Effector CD4-positive, alpha-beta T cell (primary cell): ENCODE results near the gene STXBP1.
"Not testable (repeated sequence)": the region's sequence is repeated elsewhere in the genome, so short reads cannot be mapped to it uniquely, and the experiment has no call there.

Source experiments
- DNase-seq: peaks from one replicate; pipeline ENCODE4 v3.0.0-alpha.2; 2020
- total RNA-seq: gene quantifications from one replicate; lab custom pipeline; 2026; lab: John Stamatoyannopoulos, UW

Gene STXBP1
- 1.7 reads per million for total RNA-seq

DNA sequence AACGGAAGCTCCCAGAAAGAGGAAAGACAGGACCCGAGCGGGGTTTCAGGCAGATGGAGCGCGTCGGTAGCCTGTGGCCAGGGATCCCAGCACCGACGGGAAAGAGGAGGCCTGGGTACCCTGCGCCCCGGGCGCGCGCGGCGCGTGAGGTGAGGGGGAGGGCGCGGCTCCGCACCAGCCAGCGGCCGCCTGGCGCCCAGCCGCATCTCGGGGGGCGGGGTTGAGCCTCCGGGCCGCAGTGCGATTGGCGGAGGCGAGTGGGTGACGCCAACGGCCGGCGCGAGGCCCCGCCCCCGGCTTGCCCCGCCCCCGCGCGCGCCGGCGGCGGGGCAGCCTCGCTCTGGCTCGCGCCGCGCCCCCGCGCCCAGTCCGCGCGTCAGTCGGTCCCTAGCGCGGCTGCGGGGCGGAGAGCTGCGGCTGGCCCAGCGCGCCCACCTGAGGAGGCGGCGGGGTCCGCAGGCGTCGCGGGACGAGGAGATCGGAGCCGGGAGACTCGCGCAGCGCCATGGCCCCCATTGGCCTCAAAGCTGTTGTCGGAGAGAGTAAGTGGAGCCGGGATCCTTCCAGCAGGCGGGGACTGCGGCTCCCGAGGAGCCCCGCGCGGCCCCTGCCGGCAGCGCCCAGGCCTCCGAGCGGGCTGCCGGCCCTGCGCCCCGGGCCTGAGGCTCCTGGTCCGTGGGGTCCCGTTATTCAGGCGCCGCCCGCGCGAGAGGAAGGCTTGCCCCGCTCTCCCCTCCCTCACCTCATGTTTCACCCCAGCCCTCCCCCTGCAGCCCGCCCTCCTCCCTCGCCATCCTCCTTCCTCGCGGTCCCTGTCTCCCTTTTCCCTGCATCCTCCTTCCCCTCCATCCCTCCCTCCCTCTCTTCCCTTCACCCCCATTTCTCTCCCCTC is at the start of gene STXBP1:
STXBP1 (plus strand) TSS at position 379 of the 892 bp plus-strand sequence; CDS start at position 506, 127 bp downstream.
- DNase-seq, result peak; percentile 75

DNA sequence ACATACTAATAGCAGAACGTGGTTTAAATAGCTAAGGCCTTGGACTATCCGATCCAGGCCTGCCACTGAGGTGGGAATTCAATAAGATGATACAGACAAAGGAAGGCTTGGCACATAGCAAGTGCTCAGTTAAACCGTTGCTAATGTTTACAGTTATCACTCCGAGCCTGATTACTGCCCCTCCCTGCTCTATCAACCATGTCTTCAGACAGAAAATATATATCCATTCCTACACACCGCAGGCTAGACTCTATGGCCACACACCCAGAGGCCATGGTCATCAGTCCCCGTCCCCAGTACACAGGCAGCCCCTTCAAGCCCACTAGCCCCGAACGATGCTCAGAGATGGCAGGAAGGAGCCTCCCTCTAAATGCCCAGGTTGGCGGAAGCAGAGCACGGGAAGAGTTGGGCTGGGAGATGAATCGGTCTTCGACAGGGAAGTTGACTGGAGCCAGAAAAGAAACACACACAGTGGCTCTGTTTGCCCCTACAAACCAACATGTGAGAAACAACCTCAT is 49.7 kb upstream of the STXBP1 start:
- DNase-seq, result no peak

DNA sequence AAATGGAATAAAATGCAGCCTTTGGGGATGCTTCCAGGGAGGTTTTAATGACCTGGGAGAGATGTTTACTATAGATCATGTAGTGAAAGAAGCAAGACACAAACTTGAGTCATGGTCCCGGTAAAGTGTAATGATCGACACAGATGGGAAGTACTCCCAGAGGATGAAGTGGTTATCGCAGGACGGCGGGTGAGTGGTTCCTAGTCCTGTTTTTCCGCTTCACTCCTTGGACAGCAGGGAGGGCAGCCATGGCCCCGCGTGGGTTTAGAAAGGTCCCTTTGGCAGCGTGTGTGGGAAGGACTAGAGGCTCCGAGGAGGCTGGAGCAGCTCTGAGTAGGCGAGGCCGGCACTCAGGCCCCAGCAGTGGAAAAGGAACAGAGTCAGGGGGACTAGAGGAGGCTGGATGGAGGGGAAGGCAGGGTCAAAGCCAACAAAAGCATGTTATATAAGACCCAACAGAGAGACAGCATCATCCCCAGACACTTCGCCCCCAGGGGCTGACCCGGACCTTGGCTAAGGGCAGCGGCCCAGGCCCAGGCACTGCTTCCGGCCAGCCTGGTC is 49.2 kb upstream of the STXBP1 start:
- no peak for DNase-seq

DNA sequence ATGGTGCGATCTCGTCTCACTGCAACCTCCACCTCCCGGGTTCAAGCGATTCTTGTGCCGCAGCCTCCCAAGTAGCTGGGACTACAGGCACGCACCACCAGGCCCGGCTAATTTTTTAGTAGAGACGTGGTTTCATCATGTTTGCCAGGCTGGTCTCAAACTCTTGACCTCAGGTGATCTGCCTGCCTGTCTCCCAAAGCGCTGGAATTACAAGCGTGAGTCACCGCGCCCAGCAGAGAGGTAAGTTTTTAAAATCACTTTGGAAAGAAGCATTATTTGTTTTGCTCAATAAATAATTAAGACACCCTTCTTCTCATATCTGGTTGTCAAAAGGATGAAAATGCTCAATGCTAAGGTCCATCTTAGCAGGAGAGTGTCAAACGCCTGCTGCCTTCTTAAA is 48.5 kb upstream of the STXBP1 start:
- no peak for DNase-seq

DNA sequence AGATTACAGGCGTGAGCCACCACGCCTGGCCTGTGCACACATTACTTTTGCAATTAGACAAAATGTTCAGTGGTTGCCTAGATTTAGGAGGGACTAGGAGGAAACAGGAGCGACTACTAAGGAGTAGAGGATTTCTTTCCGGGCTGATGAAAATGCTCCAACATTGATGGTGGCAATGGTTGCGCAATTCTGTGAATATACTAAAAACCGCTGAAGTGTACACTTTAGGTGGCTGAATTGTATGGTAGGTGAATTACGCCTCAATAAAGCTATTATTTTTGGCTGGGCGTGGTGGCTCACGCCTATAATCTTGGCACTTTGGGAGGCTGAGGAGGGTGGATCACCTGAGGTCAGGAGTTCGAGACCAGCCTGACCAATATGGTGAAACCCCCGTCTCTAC is 46.8 kb upstream of the STXBP1 start:
- no peak for DNase-seq

DNA sequence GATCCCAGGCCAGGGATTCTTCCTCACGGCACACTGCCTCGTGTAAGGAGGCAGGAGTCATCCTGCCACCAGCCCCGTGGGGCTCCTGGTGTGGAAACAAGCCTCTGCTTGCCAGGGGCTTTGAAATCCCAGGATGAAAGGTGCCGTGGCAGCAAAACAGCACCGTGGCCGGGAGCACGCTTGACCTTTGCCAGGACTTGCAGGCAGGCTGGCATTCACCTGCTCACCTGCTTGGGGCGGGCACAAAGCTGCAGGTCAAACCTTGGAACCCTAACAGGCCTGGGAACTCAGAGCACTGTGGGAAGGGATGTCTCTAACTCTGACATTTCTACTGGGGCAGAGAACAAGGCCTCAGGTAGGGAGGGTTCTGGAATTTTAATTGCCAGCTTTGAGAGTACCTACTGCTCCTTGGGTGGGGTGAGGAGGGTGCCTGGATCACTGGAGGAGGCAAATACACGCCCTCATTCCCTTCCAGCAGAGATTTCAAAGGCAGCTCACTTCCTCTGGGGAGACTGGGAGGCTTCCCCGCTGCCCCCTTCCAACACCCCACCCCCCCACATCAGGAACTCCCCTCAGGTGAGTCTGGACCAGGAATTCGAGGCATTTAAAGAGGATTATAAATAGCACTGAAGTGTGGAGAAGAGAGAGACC is 45.6 kb upstream of the STXBP1 start:
- no peak for DNase-seq

DNA sequence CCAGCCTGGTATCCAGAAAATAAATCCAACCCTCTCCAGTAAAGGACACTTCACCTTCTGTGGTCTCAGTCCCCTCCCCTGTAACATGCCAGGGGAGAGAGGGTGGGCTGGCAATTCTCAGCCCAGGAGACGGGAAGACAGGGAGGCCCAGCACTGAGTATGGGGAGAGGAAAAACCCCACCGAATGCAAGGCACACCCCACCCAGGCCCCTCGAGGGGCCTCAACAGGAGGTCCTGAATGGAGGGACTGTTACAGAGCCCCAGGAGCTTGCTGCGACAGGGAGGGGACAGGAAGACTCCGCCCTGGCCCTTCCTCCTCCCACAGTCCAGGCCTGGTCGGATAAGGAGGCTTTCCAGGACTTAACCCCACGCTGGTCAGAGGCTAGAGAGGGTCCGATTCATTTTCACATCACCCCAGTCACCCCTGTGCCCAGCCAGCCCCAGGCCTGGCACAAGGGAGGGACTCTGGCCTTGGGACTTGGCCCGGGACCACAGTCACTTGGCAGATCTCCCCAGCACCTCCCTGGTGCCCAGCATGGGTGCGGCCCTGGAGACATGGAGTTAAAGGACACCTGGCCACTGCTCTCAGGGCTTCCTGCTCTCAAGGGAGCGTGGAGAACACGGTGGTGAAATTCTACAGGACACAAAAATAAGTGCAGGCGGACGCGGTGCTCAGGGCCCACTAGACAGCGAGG is 44.9 kb upstream of the STXBP1 start:
- no peak for DNase-seq

DNA sequence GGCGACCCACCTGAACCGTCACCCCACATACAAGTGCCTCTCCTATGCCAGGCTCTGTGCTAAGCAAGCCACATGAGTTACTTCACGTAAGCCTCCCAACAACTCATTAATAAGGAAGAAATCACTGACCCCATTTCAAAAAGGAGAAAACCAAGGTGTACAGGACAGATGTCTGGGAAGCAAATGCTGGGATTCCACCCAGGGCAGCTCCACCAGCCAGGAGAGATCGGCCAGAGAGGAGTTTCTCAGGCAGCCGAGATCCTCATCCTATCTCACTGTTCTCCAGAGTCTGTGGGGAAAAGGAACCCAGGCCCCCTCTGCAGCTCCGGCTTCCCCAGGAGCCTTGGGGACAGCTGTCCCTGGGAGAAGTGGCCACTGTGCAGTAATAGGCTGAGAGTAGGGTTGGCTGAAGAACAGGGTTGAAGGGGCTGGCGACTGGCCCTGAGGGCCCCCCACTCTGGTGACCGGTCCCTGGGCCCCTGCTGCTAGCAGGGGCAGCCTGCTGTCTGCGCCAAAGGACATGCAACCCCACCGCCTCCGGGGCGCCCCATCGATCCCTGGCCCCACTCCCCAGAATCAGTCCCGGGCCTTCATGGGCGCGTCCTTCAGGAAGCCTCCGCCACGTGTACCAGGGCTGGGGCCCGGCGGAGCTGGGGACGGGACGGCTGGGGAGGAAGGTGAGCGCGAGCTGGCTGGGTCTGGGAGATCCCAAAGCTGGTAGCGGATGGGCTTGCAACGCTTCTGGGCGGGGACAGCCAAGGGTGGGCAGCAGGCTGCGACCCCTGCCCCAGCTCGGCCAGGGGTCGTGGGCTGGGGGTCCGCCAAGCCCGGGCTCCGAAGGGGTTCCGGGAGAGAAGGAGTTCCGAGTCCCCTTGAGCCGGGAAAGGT is 44.1 kb upstream of the STXBP1 start:
- no peak for DNase-seq

DNA sequence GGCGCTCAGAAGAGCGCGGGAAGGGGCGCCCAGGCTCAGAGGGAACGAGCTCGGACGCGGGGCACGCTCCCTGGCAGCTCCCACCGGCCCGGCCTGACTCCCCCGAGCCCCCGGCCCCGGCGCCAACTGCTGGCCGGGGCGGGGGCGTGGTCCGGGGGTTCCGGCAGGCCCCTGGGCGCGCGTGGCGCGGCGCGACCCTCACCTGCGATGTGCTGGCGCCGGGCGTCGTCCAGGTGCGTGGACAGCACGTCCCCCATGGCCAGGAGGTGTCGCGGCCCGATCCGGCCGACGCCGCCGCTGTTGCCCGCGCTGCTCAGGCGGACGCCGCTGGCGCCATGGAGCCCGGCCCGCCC is 43.5 kb upstream of the STXBP1 start:
- no peak for DNase-seq

DNA sequence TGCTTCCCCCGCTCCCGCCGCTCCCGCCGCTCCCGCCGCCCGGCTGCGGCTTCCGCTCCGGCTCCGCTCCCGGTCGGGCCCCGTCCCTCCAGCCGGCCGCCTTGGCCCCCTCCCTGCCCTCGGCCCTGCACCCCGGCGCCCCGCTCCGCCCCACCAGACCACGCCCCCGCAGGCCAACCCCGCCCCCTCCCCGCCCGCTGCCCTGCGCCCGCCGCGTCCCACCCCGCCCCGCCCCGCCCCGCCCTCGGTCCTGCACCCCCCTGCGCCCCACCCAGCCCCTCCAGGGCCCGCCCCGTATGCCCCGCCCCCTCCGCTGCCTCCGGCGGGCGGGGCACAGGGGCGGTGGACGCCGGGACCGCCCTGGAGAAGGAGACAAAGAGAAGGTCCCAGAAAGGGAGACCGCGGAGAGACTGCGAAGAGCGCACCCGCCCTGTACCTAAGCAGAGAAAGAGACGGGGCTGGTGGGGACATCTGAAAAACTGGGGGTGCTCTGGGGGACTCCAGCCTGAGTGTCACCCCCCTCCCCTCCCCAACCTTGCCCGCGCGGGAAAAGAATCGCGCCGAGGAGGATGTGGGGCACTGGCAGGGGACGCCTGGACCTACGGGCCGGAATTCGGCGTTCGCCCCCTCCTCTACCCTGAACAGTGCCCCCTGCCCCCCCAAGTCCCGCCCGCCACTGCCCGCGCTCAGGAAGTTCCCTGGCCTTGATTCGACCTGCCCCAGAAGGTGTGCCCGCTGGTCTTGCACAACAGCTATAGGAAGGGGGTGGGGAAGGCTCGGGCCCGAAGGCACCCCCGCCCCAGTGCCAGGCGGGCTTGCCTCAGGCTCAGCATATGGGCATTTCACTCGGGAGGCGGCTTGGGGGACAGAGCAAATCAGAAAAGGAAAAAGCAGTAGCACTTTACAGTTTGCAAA is 42.8 kb upstream of the STXBP1 start:
- peak; percentile 66 for DNase-seq

DNA sequence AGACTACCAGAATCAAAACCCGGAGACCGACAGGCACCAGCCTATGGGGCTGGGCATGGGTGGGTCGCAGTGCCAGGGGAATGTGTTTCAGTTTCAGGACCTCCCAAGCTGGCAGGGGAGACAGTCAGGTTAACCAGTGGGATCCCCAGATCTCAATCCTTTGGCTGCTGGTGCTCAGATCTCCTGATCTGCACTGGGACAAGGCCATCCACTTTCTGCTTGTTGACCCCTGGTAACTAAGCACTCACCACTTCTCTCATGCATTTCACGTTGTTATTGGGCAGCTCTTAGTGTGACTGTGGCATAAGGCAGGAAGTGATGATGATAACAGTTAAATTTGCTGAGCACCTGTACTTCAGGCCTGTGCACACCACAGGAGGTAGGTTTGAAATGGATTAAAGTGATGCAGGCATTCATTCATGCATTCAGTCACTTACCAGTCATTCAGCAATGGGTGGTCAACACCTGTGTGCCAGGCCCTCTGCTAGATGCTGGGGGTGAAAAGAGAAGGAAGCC is 42.1 kb upstream of the STXBP1 start:
- DNase-seq, result no peak

DNA sequence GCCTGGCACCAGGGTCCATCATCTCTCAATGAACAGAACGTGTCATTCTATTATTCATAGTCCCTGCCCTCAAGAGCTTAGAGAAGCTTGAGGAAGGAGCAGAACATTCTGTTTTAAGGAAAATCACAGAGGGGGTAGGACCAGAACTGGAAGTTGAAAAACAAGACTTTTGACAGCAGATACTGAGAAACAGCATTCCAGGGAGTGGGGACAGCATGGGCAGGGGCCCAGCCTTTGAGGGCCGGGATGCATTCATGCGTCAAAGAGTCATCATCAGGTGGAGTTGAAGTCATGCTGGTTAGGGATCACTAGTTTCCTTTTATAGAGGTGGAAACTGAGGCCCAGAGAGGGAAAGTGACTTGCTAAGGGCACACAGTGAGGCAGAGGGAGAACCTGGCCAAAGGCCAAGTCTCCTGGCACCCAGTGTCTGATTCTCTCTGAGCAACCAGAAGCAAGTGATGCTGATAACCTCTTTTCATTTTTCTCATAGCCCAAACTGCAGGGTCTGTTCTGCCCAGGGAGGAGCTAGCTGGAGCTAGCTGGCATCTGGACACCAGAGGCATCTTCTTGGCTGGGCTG is 41.5 kb upstream of the STXBP1 start:
- no peak for DNase-seq

DNA sequence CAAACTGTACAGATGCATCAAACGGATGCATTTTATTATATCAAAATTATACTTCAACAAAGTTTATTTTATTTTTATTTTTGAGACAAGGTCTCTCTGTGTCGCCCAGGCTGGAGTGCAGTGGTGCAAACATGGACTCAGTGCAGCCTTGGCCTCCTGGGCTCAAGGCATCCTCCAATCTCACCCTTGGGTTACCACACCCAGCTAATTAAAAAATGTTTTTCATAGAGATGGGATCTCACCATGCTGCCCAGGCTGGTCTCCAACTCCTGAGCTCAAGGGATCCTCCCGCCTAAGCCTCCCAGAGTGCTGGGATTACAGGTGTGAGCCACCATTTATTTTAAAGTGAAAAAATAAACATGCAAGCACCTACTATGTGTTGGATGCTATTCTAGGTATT is 40.1 kb upstream of the STXBP1 start:
- DNase-seq, result no peak

DNA sequence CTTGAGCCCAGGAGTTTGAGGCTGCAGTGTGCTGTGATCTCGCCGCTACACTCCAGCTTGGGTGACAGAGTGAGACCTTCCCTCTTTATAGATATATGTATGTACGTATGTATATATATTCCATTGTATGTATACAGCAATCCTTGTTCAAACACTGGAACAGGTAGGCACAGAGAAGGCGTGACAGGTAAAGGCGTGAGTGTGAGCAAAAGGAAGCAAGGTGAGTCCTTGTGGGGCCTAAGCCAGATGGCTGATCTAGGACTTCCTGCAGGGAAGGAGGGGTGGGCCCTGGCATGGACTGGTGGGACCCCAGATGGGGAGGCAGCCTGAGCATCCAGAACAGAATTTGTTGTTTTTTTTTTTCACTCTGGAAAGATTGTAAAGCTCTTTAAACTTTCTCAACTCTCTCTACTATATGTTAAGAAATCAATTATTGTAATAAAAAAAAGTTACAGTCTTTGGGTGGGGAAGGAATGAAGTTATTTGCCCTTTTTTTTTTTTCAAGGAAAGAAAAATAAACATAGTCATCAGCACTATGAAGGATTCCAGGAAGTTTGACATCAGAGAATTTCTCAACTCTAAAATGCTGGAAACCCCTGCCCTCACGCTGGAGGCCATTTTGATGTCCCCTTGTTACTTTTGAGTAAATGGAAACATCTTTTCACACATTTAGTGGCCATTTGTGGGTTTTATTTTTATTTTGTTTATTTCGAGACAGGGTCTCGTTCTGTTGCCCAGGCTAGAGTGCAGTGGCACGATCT is 38.9 kb upstream of the STXBP1 start:
- no peak for DNase-seq

DNA sequence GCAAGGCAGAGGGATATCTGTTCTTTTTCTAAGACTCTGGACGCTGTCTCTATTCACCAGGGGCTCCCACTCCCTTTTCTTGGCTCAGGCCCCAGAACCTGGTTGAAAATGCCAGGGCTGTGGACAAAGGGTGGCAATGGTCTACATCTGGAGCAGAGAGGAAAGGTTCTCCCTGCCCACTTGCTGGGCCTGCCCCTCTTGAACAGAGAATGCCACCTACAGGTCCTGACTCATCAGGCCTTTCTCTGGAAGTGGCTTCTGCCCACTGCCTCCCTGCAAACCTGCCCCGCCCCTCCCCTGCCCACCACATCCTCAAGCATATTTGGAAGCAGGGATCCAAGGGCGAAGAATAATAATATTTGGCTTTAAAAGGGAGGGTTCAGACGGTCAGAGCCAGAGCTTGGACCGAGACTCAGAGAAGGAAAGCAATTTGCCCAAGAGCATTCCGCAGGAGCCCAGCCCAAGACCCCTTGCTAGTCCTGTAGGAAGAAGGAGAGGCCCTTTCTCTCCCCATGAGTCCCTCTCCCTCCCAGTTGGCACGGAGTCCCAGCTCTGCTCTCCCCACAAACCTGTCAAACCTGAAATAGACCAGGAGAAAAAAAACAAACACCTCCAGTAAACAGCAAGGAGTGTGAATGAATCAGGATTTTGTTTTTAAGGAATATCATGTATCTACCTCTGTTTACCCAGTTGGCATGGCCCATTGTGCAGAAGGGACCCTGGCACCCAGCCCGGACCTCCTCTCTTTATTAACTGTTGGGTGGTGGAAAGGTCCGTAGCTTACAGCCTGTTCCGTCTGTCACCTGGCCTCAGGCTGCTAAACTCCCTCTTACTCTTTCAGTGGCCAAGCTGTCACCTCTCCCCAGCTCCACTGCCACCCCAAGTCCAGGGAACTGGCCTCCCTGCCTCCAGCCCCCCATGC is 37.7 kb upstream of the STXBP1 start:
- DNase-seq, result no peak

DNA sequence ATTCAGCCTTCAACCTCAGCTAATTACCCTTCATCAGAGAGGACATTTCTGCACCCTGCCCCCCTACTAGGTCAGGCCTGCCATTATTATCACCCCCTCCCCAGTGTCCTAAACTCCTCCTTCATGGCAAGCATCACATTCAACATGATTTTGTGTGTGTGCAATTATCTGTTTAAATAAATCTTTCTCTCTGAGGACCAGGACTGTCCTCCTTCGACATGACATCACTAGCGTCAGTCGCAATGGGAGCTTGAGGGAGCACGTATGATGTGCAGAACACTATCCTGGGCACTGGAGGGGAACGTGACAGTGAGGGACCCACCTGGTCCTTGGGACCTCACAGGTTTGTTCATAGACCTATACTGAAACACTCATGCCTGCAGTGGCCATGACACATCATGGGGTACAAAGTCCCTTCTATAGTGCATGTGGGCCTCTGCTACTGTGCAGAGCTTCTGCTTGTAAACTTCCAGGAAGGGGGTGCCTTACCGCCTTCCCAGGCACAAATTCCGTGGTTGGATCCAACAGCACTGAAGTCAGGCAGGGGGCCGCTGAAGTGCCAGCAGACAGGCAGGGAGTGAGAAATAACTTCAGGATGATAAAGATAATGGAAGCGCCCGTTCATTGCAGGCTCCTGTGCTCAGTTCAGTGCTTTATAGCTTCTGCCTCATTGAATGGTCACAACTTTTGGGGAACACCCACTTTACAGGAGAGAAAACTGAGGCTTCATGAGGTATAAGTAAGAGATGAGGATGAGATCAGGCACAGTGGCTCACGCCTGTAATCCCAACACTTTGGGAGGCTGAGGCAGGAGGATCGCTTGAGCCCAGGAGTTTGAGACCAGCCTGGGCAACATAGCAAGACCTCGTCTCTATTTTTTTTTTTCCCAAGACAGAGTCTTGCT is 36.0 kb upstream of the STXBP1 start:
- no peak for DNase-seq

DNA sequence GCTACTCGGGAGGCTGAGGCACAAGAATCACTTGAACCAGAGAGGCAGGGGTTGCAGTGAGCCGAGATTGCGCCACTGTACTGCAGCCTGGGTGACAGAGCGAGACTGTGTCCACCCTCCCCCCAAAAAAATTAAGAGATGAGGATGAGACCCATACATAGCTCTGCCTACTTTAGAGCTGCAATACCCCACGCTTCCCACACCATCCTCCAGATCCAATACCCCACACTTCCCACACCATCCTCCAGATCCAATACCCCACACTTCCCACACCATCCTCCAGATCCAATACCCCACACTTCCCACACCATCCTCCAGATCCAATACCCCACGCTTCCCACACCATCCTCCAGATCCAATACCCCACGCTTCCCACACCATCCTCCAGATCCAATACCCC is 34.9 kb upstream of the STXBP1 start:
- not testable (repeated sequence) for DNase-seq
